Activated CD4-positive, alpha-beta T cell treated with anti-CD3 and anti-CD28 coated beads, Interleukin-2, amount 10 ng/mL, durations not matched to agents 7 days and 5 days (primary cell): ENCODE results near the gene MTUS2. TPM values are rescaled to one million over a fixed set of nuclear protein-coding genes. Genes with fewer than 3 reads are reported as not detected.

ENCODE experiments used
- CTCF ChIA-PET: fragments of 350-600 bp; sonication (Branson Sonifier 250); formaldehyde crosslinking; loops from one replicate; lab custom pipeline; 2021; ENCODE audit warnings: antibody characterized with exemption; lab: Charles Lee
- POLR2A ChIA-PET: fragments of 350-600 bp; sonication (Branson Sonifier 250); formaldehyde crosslinking; loops from one replicate; lab custom pipeline; 2021; ENCODE audit warnings: antibody characterized with exemption; lab: Charles Lee
- DNase-seq: peaks from one replicate; pipeline ENCODE4 v3.0.0-alpha.2; 2020
- H3K27ac Mint-ChIP-seq: one replicate; pipeline ENCODE4 v1.8.0; 2021; ENCODE audit warnings: mild to moderate bottlenecking, moderate library complexity, mixed read lengths
- H3K27me3 Mint-ChIP-seq: one replicate; pipeline ENCODE4 v1.8.0; 2021; ENCODE audit warnings: mixed read lengths
- H3K36me3 Mint-ChIP-seq: one replicate; pipeline ENCODE4 v1.8.0; 2021; ENCODE audit warnings: low read depth, mixed read lengths
- H3K4me1 Mint-ChIP-seq: one replicate; pipeline ENCODE4 v1.8.0; 2021; ENCODE audit warnings: mixed read lengths
- H3K4me3 Mint-ChIP-seq: one replicate; pipeline ENCODE4 v1.8.0; 2021; ENCODE audit warnings: mild to moderate bottlenecking, moderate library complexity, mixed read lengths
- H3K9me3 Mint-ChIP-seq: one replicate; pipeline ENCODE4 v1.8.0; 2021; ENCODE audit warnings: mixed read lengths
- total RNA-seq, 2 experiments: library from RNA; stranded (reverse); gene quantifications; one replicate each; pipeline ENCODE4 v1.2.3, GENCODE V29; 2021

MTUS2 gene
- total RNA-seq, 2 experiments from 2014 or later = not detected

- no peaks in the 10 kb centered on the region for H3K27me3 Mint-ChIP-seq
- no peaks in the 10 kb centered on the region for H3K36me3 Mint-ChIP-seq
- ChIA-PET POLR2A (no interaction called here), CTCF (interaction anchor here (0.9 kb wide), 1 partner anchor 9 kb away, joined by 3 read pairs; no protein-coding TSS in a partner anchor)
- H3K4me3 Mint-ChIP-seq = no peak overlapping the region
- H3K27ac Mint-ChIP-seq = no peak overlapping the region
- no peaks in the 10 kb centered on the region for H3K4me1 Mint-ChIP-seq
- no peaks in the 10 kb centered on the region for H3K9me3 Mint-ChIP-seq
- DNase-seq = no peak
These were observed 295.7 kb downstream of the MTUS2 start for GRCh38 chr13:29115842-29116241.

GRCh38 chr13:29117663-29118062, 297.5 kb downstream of the MTUS2 start:
- ChIA-PET CTCF (interaction anchor here (1.3 kb wide), 1 partner anchor 9 kb away, joined by 3 read pairs; no protein-coding TSS in a partner anchor), POLR2A (no interaction called here)
- Mint-ChIP-seq H3K27ac (no peak overlapping the region), H3K9me3 (no peaks in the 10 kb centered on the region), H3K4me1 (no peaks in the 10 kb centered on the region), H3K27me3 (no peaks in the 10 kb centered on the region), H3K4me3 (no peak overlapping the region), H3K36me3 (no peaks in the 10 kb centered on the region)
- DNase-seq = no peak

GRCh38 chr13:29118471-29118870, 298.3 kb downstream of the MTUS2 start:
- no peaks in the 10 kb centered on the region for H3K4me1 Mint-ChIP-seq
- CTCF ChIA-PET = no interaction called here
- H3K9me3 Mint-ChIP-seq = no peaks in the 10 kb centered on the region
- no peaks in the 10 kb centered on the region for H3K27me3 Mint-ChIP-seq
- no peaks in the 10 kb centered on the region for H3K36me3 Mint-ChIP-seq
- H3K4me3 Mint-ChIP-seq = no peak overlapping the region
- DNase-seq = no peak
- POLR2A ChIA-PET = no interaction called here
- H3K27ac Mint-ChIP-seq = no peak overlapping the region

GRCh38 chr13:29125191-29125933, 305.2 kb downstream of the MTUS2 start:
- no peaks in the 10 kb centered on the region for H3K27me3 Mint-ChIP-seq
- no peaks in the 10 kb centered on the region for H3K36me3 Mint-ChIP-seq
- peak overlapping the region; percentile 79 for H3K27ac Mint-ChIP-seq
- POLR2A ChIA-PET = no interaction called here
- CTCF ChIA-PET = interaction anchor here (0.7 kb wide), 1 partner anchor 10 kb away, joined by 3 read pairs; no protein-coding TSS in a partner anchor
- H3K9me3 Mint-ChIP-seq = no peaks in the 10 kb centered on the region
- no peak overlapping the region for H3K4me3 Mint-ChIP-seq
- H3K4me1 Mint-ChIP-seq = peaks cover 9% of the 10 kb centered on the region
- DNase-seq = no peak

GRCh38 chr13:29125934-29126424, 305.8 kb downstream of the MTUS2 start:
- no peaks in the 10 kb centered on the region for H3K9me3 Mint-ChIP-seq
- DNase-seq = no peak
- CTCF ChIA-PET = interaction anchor here (1.0 kb wide), 1 partner anchor 9 kb away, joined by 3 read pairs; no protein-coding TSS in a partner anchor
- no peaks in the 10 kb centered on the region for H3K27me3 Mint-ChIP-seq
- H3K36me3 Mint-ChIP-seq = no peaks in the 10 kb centered on the region
- peaks cover 9% of the 10 kb centered on the region for H3K4me1 Mint-ChIP-seq
- POLR2A ChIA-PET = no interaction called here
- peak overlapping the region; percentile 79 for H3K27ac Mint-ChIP-seq
- no peak overlapping the region for H3K4me3 Mint-ChIP-seq

- no peak overlapping the region for H3K27ac Mint-ChIP-seq
- peaks cover 8% of the 10 kb centered on the region for H3K4me1 Mint-ChIP-seq
- DNase-seq = no peak
- ChIA-PET POLR2A (no interaction called here), CTCF (no interaction called here)
- no peaks in the 10 kb centered on the region for H3K27me3 Mint-ChIP-seq
- no peaks in the 10 kb centered on the region for H3K36me3 Mint-ChIP-seq
- no peaks in the 10 kb centered on the region for H3K9me3 Mint-ChIP-seq
- no peak overlapping the region for H3K4me3 Mint-ChIP-seq
These were observed 309.5 kb downstream of the MTUS2 start for GRCh38 chr13:29129616-29130015.

GRCh38 chr13:29131159-29131558, 311.0 kb downstream of the MTUS2 start:
- H3K36me3 Mint-ChIP-seq = no peaks in the 10 kb centered on the region
- CTCF ChIA-PET = no interaction called here
- H3K4me3 Mint-ChIP-seq = no peak overlapping the region
- H3K4me1 Mint-ChIP-seq = peaks cover 3% of the 10 kb centered on the region
- no peak for DNase-seq
- no peak overlapping the region for H3K27ac Mint-ChIP-seq
- H3K27me3 Mint-ChIP-seq = no peaks in the 10 kb centered on the region
- no peaks in the 10 kb centered on the region for H3K9me3 Mint-ChIP-seq
- POLR2A ChIA-PET = no interaction called here

GRCh38 chr13:29131881-29132668, 311.9 kb downstream of the MTUS2 start:
- no peaks in the 10 kb centered on the region for H3K36me3 Mint-ChIP-seq
- ChIA-PET CTCF (no interaction called here), POLR2A (no interaction called here)
- H3K27me3 Mint-ChIP-seq = no peaks in the 10 kb centered on the region
- H3K9me3 Mint-ChIP-seq = peaks cover under 1% of the 10 kb centered on the region
- no peak overlapping the region for H3K4me3 Mint-ChIP-seq
- no peak for DNase-seq
- H3K27ac Mint-ChIP-seq = no peak overlapping the region
- H3K4me1 Mint-ChIP-seq = no peaks in the 10 kb centered on the region

GRCh38 chr13:29136341-29136740, 316.2 kb downstream of the MTUS2 start:
- no peak overlapping the region for H3K27ac Mint-ChIP-seq
- no peaks in the 10 kb centered on the region for H3K4me1 Mint-ChIP-seq
- H3K9me3 Mint-ChIP-seq = peaks cover 4% of the 10 kb centered on the region
- POLR2A ChIA-PET = no interaction called here
- no peak for DNase-seq
- peaks cover 2% of the 10 kb centered on the region for H3K27me3 Mint-ChIP-seq
- no peak overlapping the region for H3K4me3 Mint-ChIP-seq
- CTCF ChIA-PET = no interaction called here
- no peaks in the 10 kb centered on the region for H3K36me3 Mint-ChIP-seq

GRCh38 chr13:29137016-29137415, 316.9 kb downstream of the MTUS2 start:
- CTCF ChIA-PET = no interaction called here
- H3K9me3 Mint-ChIP-seq = peaks cover 4% of the 10 kb centered on the region
- peaks cover 2% of the 10 kb centered on the region for H3K27me3 Mint-ChIP-seq
- no peak overlapping the region for H3K27ac Mint-ChIP-seq
- no peak for DNase-seq
- H3K36me3 Mint-ChIP-seq = no peaks in the 10 kb centered on the region
- no peak overlapping the region for H3K4me3 Mint-ChIP-seq
- H3K4me1 Mint-ChIP-seq = no peaks in the 10 kb centered on the region
- POLR2A ChIA-PET = no interaction called here

- CTCF ChIA-PET = no interaction called here
- peaks cover 4% of the 10 kb centered on the region for H3K9me3 Mint-ChIP-seq
- POLR2A ChIA-PET = no interaction called here
- no peak overlapping the region for H3K27ac Mint-ChIP-seq
- no peak for DNase-seq
- H3K4me3 Mint-ChIP-seq = no peak overlapping the region
- peaks cover 2% of the 10 kb centered on the region for H3K27me3 Mint-ChIP-seq
- no peaks in the 10 kb centered on the region for H3K4me1 Mint-ChIP-seq
- H3K36me3 Mint-ChIP-seq = no peaks in the 10 kb centered on the region
These were observed 317.9 kb downstream of the MTUS2 start for GRCh38 chr13:29137995-29138394.

- no peak for DNase-seq
- Mint-ChIP-seq H3K27ac (no peak overlapping the region), H3K4me1 (no peaks in the 10 kb centered on the region), H3K36me3 (no peaks in the 10 kb centered on the region), H3K9me3 (peaks cover 4% of the 10 kb centered on the region), H3K27me3 (peaks cover 2% of the 10 kb centered on the region), H3K4me3 (no peak overlapping the region)
- POLR2A ChIA-PET = no interaction called here
- CTCF ChIA-PET = no interaction called here
These were observed 320.1 kb downstream of the MTUS2 start for GRCh38 chr13:29140277-29140676.

GRCh38 chr13:29143847-29144246, 323.7 kb downstream of the MTUS2 start:
- Mint-ChIP-seq H3K27me3 (peaks cover 2% of the 10 kb centered on the region), H3K9me3 (no peaks in the 10 kb centered on the region), H3K36me3 (no peaks in the 10 kb centered on the region), H3K4me1 (no peaks in the 10 kb centered on the region), H3K27ac (no peak overlapping the region), H3K4me3 (no peak overlapping the region)
- ChIA-PET CTCF (no interaction called here), POLR2A (no interaction called here)
- DNase-seq = no peak
